Measurements from ENCODE around the gene TCP1. TPM values are rescaled to one million over a fixed set of nuclear protein-coding genes. Genes with fewer than 3 reads are reported as not detected.

TCP1 gene
- total RNA-seq, 6 donors from 2014 or later = 43.0 to 128 (median 95.2) TPM

DNA sequence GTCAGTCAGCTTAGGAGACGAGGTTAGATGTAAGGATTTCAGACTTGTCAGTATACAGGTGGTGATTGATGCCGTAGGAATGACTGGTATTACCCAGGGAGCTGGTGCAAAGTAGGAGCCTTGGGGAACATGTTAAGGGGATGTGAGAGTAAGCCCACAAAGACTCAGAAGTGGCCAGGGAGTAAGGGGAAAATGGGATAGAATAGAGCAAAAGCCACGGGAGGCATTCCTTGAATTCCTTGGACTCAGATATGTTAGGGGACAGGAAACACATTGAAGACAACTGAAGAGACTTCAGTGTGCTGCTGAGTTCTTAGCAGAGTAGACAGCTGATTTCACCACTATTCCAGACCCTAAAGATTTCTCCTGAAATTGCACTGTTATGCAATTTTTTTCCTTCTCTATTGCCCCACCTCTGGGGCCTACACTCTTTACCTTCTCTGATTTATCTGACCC, 28.8 kb downstream of the TCP1 start:
- H3K27ac ChIP-seq = peak overlapping the region; percentile 92 to 98 (median 96)
- H3K36me3 ChIP-seq = peaks cover 0 to 47% (median 7%) of the 10 kb centered on the region in 4 donors
- H3K9me3 ChIP-seq = no peaks in the 10 kb centered on the region
- peak overlapping the region in 2 of 4 donors; percentile 80 to 97 for H3K4me3 ChIP-seq
- WGBS, 2 donors = 60 to 64% methylated on average over 3 of the region's 3 CpGs
- H3K4me1 ChIP-seq = peaks cover 19 to 34% (median 21%) of the 10 kb centered on the region in 4 donors
- ATAC-seq (ENCODE audit: low FRiP score in 2 of 2) (no peak), DNase-seq (no peak)
- no peaks in the 10 kb centered on the region for H3K27me3 ChIP-seq
- TF ChIP-seq, protein P1, sequence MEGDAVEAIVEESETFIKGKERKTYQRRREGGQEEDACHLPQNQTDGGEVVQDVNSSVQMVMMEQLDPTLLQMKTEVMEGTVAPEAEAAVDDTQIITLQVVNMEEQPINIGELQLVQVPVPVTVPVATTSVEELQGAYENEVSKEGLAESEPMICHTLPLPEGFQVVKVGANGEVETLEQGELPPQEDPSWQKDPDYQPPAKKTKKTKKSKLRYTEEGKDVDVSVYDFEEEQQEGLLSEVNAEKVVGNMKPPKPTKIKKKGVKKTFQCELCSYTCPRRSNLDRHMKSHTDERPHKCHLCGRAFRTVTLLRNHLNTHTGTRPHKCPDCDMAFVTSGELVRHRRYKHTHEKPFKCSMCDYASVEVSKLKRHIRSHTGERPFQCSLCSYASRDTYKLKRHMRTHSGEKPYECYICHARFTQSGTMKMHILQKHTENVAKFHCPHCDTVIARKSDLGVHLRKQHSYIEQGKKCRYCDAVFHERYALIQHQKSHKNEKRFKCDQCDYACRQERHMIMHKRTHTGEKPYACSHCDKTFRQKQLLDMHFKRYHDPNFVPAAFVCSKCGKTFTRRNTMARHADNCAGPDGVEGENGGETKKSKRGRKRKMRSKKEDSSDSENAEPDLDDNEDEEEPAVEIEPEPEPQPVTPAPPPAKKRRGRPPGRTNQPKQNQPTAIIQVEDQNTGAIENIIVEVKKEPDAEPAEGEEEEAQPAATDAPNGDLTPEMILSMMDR (IDR thresholded peaks at IDR 0.05) = no peak
- TF ChIP-seq POLR2AphosphoS5 (IDR thresholded peaks at IDR 0.05) (no peak), EP300 (IDR thresholded peaks at IDR 0.05) (no peak), POLR2A (IDR thresholded peaks at IDR 0.05) (no peak)

DNA sequence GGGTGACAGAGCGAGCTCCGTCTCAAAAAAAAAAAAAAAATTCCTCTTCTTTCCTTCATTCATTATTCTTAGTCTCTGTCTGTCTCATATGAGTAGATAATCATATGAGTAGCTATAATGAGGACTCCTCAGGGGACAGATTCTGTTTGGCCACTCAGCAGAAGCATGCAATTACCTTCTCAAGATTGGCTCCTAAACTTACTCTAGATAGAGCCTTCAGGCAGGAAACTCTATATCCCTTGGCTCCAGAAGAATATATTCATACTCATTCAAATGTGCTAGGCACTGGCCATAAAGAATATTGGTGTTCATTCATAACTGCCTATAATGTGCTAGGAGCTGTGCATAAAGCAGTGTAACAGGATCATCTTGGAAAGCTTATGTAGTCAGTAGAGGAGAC, 29.8 kb downstream of the TCP1 start:
- H3K4me3 ChIP-seq = no peak overlapping the region
- H3K27me3 ChIP-seq = no peaks in the 10 kb centered on the region
- ATAC-seq (ENCODE audit: low FRiP score in 2 of 2) = no peak
- no peak for DNase-seq
- TF ChIP-seq, protein P1 (IDR thresholded peaks at IDR 0.05) = no peak
- TF ChIP-seq EP300 (IDR thresholded peaks at IDR 0.05) (no peak), POLR2AphosphoS5 (IDR thresholded peaks at IDR 0.05) (no peak), POLR2A (IDR thresholded peaks at IDR 0.05) (no peak)
- H3K4me1 ChIP-seq = peaks cover 19 to 33% (median 21%) of the 10 kb centered on the region in 4 donors
- H3K27ac ChIP-seq = no peak overlapping the region
- 75 to 76% methylated on average over 2 of the region's 2 CpGs for WGBS, 2 donors
- peaks cover 4 to 54% (median 16%) of the 10 kb centered on the region in 4 donors for H3K36me3 ChIP-seq
- no peaks in the 10 kb centered on the region for H3K9me3 ChIP-seq

DNA sequence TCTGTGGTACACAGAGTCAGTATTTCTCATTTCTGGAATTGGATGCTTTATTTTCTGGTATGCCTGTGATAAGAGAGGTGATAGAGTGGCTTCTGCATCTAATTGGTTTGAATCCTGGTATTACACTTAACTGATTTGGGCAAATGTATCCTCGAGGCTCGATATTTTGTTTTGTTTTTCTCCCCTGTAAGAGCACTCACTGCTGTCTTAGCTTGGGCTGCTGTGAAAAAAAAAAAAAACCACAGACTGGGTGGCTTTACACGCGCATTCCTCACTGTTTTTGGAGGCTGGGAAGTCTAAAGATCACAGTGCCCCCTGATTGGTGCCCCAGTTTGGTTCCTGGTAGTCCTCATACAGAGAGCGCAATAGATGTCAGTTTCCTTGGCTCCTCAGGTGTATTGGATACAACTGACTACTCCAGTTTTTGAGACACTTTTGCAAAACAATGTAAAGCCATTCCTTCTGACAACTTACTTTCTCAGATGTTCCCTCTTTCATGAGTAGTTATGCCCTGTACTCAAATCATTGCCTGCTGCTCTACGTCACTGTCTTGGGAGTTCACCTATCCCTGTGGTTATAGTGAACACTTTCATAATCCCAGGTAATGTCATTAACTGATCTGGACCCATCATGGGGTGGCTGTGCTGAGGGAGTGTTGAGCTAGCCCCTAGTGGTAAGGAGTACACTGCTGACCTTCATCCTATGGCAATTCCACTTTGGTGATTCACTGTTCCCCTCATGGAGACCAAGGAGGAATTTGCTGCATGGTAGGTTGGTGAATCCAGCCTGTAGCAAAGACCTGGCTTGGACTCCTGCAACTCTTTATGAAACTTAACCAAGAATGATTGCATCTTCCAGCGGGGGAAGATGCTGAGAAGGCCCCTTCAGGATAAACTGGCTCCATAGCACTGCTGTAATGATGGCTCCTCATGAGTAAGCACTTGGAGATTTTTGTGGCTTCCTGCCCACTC, 31.1 kb downstream of the TCP1 start:
- Histone ChIP-seq H3K27ac (peak overlapping the region in 1 of 4 donors; percentile 4), H3K9me3 (no peaks in the 10 kb centered on the region), H3K36me3 (peaks cover 6 to 56% (median 23%) of the 10 kb centered on the region in 4 donors), H3K27me3 (no peaks in the 10 kb centered on the region), H3K4me1 (peaks cover 19 to 23% (median 20%) of the 10 kb centered on the region in 4 donors), H3K4me3 (no peak overlapping the region)
- ATAC-seq (ENCODE audit: low FRiP score in 2 of 2) (no peak), DNase-seq (no peak)
- 94% methylated on average over 7 of the region's 7 CpGs for WGBS, 2 donors
- no peak for TF ChIP-seq POLR2A (IDR thresholded peaks at IDR 0.05)
- TF ChIP-seq EP300 (IDR thresholded peaks at IDR 0.05) = no peak
- no peak for TF ChIP-seq POLR2AphosphoS5 (IDR thresholded peaks at IDR 0.05)
- TF ChIP-seq, protein P1 (IDR thresholded peaks at IDR 0.05) = no peak

DNA sequence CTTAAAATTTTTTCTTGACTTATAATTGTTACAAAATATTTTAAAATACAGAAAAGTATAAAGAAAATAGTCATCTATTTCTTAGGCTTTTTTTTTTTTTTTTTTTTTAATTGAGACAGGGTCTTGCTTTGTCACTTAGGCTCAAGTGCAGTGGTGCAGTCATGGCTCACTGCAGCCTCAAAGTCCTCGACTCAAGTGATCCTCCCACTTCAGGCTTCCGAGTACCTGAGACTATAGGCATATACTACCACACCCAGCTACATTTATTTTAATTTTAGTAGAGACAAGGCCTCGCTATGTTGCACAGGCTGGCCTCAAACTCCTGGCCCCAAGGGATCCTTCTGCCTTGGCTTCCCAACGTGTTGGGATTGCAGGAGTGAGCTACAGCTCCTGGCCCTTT, 32.9 kb downstream of the TCP1 start:
- peaks cover 9 to 74% (median 37%) of the 10 kb centered on the region in 4 donors for H3K36me3 ChIP-seq
- H3K27ac ChIP-seq = no peak overlapping the region
- no peak for TF ChIP-seq POLR2A (IDR thresholded peaks at IDR 0.05)
- TF ChIP-seq, protein P1 (IDR thresholded peaks at IDR 0.05) = no peak
- TF ChIP-seq POLR2AphosphoS5 (IDR thresholded peaks at IDR 0.05) = no peak
- TF ChIP-seq EP300 (IDR thresholded peaks at IDR 0.05) = no peak
- ATAC-seq (ENCODE audit: low FRiP score in 2 of 2) (no peak), DNase-seq (peak in 1 of 2 donors; percentile 56)
- no peaks in the 10 kb centered on the region for H3K9me3 ChIP-seq
- 81 to 86% methylated on average over 4 of the region's 4 CpGs for WGBS, 2 donors
- no peaks in the 10 kb centered on the region for H3K27me3 ChIP-seq
- H3K4me3 ChIP-seq = no peak overlapping the region
- H3K4me1 ChIP-seq = peaks cover 11 to 14% (median 12%) of the 10 kb centered on the region in 4 donors
